Heart left ventricle (tissue), 16 donors: Measurements from ENCODE around the gene MTHFR. TPM values are rescaled to one million over a fixed set of nuclear protein-coding genes. Genes with fewer than 3 reads are reported as not detected.

ENCODE experiments used
- ATAC-seq, 4 donors: fragments of 200-7000 bp; cut with Tn5 transposase; one replicate each; pipeline ENCODE4 v1.9.1; 2020 to 2022; ENCODE audit warnings: moderate library complexity in 4 of 4, mild to moderate bottlenecking in 3 of 4, moderate number of reproducible peaks in 1 of 4
- DNase-seq, 5 donors: peaks; one replicate each; pipeline ENCODE4 v3.0.0-alpha.2; 2020
- H3K27ac ChIP-seq, 12 donors: fragments of 200-600 bp; sonication (generic) in 4 of 12; one replicate each; pipeline versions ENCODE4 v1.5.0 to v1.8.0; 2016 to 2022; ENCODE audit warnings: mild to moderate bottlenecking in 2 of 12
- H3K27me3 ChIP-seq, 9 donors: fragments of 200-600 bp; sonication (generic) in 2 of 9; one replicate each; pipeline versions ENCODE4 v1.5.1 to v1.8.0; 2016 to 2022; ENCODE audit warnings: mild to moderate bottlenecking in 3 of 9
- H3K36me3 ChIP-seq, 9 donors: fragments of 200-600 bp; sonication (generic) in 2 of 9; one replicate each; pipeline versions ENCODE4 v1.5.0 to v1.8.0; 2018 to 2022; ENCODE audit warnings: mild to moderate bottlenecking in 2 of 9
- H3K4me1 ChIP-seq, 12 donors: fragments of 200-600 bp; sonication (generic) in 4 of 12; one replicate each; pipeline versions ENCODE4 v1.5.0 to v1.8.0; 2016 to 2022; ENCODE audit warnings: mild to moderate bottlenecking in 3 of 12
- H3K4me3 ChIP-seq, 12 donors: fragments of 200-600 bp; sonication (generic) in 4 of 12; one replicate each; pipeline versions ENCODE4 v1.5.0 to v1.8.0; 2017 to 2022; ENCODE audit warnings: mild to moderate bottlenecking in 9 of 12, moderate library complexity in 4 of 12
- H3K9me3 ChIP-seq, 12 donors: fragments of 200-600 bp; sonication (generic) in 4 of 12; one replicate each; pipeline versions ENCODE4 v1.5.0 to v1.8.0; 2016 to 2022; ENCODE audit warnings: mild to moderate bottlenecking in 1 of 12
- POLR2A ChIP-seq, 2 donors: fragments of 450-650 bp; IDR thresholded peaks; one replicate each; pipeline ENCODE4 v1.6.1; 2017; ENCODE audit warnings: antibody characterized with exemption in 2 of 2, mild to moderate bottlenecking in 2 of 2, moderate library complexity in 2 of 2
- WGBS, 4 donors: extraction: QIAGEN DNeasy Blood & Tissue Kit in 2 of 4; methylation state at CpG; one replicate each; pipeline versions ENCODE4 v1.1.5 to v1.1.7; 2013 to 2018; 5-methylcytosine and 5-hydroxymethylcytosine counted together
- intact Hi-C, 10 donors: fragments of 100-400 bp; cut with DNase I; formaldehyde crosslinking; loops; one replicate each; pipeline versions ENCODE4 v1.11.1 to v1.14.2; 2022
- polyA plus RNA-seq, 2 donors: library from polyadenylated mRNA; stranded (reverse); fragments of 200-250 nt; gene quantifications; one replicate each; pipeline ENCODE4 v1.2.3, GENCODE V29; 2013
- total RNA-seq, 9 donors: library from RNA; depleted of rRNA in 2 of 9; stranded (reverse); fragments of >200 nt in 2 of 9; fragmentation: NEBNext Ultra II Directional in 3 of 9; extraction: Animal tissue kit (Norgen Biotek cat#: 25700) in 3 of 9; gene quantifications; one replicate each; pipeline versions ENCODE4 v1.1.0 to v1.2.4, GENCODE V29; 2016 to 2023
- TF ChIP-seq, protein P1 (sequence below), 12 donors: fragments of 200-600 bp; sonication (generic) in 4 of 12; IDR thresholded peaks; one replicate each; pipeline versions ENCODE4 v1.5.0 to v1.8.0; 2018 to 2022; ENCODE audit warnings: antibody characterized with exemption in 12 of 12, mild to moderate bottlenecking in 5 of 12
- donor health status: ischemic (EF 13 %, LVEDD 7.1; RV severe dilation, severe dysfunction).
- donor health status: healthy with polysubstance abuse.
- donor health status: DM: no; HTN: yes; CAD: no.
- donor health status: DM: no; HTN: no; CAD: no.
- donor health status: ischemic (EF 25% LVEDD 6.9; RV normal size, moderate dysfunction).
- donor health status: ischemic (EF 25% LVEDD 5.7; RV mildly dilated, moderate dysfunction).
- donor health status: healthy.
- donor health status: DM: yes; HTN: yes; CAD: no.
- donor health status: ischemic (EF 35%, LVEDD 5.7; RV mildly dilated, moderate dysfunction).
- donor health status: nonischemic (EF 11% LVEDD 7.7; RV severe dilation, severe dysfunction).
- donor health status: DM: yes; HTN: yes; CAD: no.
- donor health status: PGD.
- donor health status: ischemic (EF 29% LVEDD 5.4; RV normal size, mild dysfunction).
- donor health status: nonischemic (EF 23%, LVEDD 6.1; RV moderate dilation, normal function).

The MTHFR gene
- total and polyA plus RNA-seq, 11 donors: 21.9 to 61.2 (median 38.1) TPM

DNA sequence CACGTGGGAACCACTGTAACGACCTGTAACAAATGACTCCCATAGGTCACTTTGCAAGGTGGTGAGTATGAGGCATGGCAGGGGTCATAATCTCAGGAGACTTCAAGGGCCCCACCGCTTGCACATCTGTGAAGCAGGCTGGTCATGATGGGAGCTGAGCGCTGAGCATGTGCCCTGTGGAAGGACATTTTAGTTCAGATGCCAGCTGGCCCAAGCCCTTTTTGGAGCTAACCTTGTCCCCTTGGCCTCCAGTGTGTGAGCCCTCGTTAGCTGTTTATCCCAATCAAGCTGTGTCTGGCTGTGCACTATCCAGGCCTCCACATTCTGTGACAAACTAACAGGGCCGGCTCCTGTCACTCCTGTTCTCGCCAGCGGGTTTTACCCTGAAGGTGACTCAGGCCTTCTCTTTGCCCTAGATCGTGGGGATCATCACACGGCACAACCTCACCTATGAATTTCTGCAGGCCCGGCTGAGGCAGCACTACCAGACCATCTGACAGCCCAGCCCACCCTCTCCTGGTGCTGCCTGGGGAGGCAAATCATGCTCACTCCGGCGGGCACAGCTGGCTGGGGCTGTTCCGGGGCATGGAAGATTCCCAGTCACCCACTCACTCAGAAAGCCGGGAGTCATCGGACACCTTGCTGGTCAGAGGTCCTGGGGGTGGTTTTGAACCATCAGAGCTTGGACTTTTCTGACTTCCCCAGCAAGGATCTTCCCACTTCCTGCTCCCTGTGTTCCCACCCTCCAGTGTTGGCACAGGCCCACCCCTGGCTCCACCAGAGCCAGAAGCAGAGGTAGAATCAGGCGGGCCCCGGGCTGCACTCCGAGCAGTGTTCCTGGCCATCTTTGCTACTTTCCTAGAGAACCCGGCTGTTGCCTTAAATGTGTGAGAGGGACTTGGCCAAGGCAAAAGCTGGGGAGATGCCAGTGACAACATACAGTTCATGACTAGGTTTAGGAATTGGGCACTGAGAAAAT is 34.3 kb upstream of the MTHFR start:
- 80 to 88% (median 87%) methylated on average over 16 to 20 of the region's 20 CpGs for WGBS, 4 donors
- peak overlapping the region in 4 of 12 donors; percentile 52 to 68 (median 62) for H3K27ac ChIP-seq
- TF ChIP-seq, protein P1, sequence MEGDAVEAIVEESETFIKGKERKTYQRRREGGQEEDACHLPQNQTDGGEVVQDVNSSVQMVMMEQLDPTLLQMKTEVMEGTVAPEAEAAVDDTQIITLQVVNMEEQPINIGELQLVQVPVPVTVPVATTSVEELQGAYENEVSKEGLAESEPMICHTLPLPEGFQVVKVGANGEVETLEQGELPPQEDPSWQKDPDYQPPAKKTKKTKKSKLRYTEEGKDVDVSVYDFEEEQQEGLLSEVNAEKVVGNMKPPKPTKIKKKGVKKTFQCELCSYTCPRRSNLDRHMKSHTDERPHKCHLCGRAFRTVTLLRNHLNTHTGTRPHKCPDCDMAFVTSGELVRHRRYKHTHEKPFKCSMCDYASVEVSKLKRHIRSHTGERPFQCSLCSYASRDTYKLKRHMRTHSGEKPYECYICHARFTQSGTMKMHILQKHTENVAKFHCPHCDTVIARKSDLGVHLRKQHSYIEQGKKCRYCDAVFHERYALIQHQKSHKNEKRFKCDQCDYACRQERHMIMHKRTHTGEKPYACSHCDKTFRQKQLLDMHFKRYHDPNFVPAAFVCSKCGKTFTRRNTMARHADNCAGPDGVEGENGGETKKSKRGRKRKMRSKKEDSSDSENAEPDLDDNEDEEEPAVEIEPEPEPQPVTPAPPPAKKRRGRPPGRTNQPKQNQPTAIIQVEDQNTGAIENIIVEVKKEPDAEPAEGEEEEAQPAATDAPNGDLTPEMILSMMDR (IDR thresholded peaks at IDR 0.05): no peak
- TF ChIP-seq POLR2A (IDR thresholded peaks at IDR 0.05): no peak
- intact Hi-C loops: loop anchor here (2.0 to 10.0 kb wide), 8 partner anchors 55 to 192 kb away; no protein-coding TSS in a partner anchor
- peaks cover 3 to 100% (median 94%) of the 10 kb centered on the region in 9 donors for H3K36me3 ChIP-seq
- H3K27me3 ChIP-seq: no peaks in the 10 kb centered on the region
- peaks cover 0 to 37% (median 17%) of the 10 kb centered on the region in 12 donors for H3K4me1 ChIP-seq
- H3K4me3 ChIP-seq: no peak overlapping the region
- DNase-seq (peak in 1 of 5 donors; percentile 45), ATAC-seq (peak; percentile 3 to 57 (median 14))
- no peaks in the 10 kb centered on the region for H3K9me3 ChIP-seq

DNA sequence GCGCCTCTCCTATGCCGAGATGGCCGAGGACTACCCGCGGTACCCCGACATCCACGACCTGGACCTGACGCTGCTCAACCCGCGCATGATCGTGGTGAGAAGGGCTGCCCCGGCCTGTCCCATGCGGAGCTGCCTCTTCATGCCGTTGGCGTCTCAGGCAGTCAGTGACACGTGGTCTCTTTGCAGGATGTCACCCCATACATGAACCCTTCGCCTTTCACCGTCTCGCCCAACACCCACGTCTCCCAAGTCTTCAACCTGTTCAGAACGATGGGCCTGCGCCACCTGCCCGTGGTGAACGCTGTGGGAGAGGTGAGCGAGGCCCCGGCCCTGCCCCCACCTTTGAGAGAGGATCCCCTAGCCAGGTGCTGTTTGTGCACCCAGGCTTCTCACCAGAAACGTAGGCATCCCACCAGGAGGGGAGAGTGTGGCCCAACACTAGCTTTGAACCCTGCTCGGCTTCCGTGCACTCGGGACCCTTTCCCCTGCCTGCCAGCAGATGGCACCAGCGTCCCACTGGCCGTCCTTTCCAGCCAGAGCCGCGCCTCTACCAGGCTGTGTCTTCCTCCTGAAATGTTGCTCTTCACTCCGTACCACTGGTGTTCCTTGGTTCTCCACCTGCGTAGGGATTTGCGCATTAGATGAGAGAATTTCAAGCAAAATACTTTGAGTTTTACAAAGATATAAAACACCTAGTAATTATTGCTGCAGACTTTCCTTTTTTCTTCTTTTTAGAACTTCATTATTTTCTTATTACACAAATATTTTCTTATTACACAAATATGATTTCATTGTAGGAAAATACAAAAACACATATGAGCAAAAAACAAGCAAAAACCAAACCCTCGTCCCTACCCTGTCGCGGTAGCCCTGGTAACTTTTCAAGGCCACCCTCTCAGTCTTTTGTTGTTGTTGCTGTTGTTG is 32.8 kb upstream of the MTHFR start:
- peak; percentile 46 to 80 (median 72) for ATAC-seq
- DNase-seq: peak; percentile 67 to 89 (median 76)
- H3K4me3 ChIP-seq: no peak overlapping the region
- H3K27ac ChIP-seq: peak overlapping the region in 2 of 12 donors; percentile 57 to 68
- 62 to 67% (median 65%) methylated on average over 31 to 40 of the region's 40 CpGs for WGBS, 4 donors
- TF ChIP-seq POLR2A (IDR thresholded peaks at IDR 0.05): no peak
- TF ChIP-seq, protein P1 (IDR thresholded peaks at IDR 0.05): peak; percentile 95 to 100 (median 98)
- peaks cover 10 to 100% (median 94%) of the 10 kb centered on the region in 9 donors for H3K36me3 ChIP-seq
- peaks cover 0 to 37% (median 17%) of the 10 kb centered on the region in 12 donors for H3K4me1 ChIP-seq
- no peaks in the 10 kb centered on the region for H3K27me3 ChIP-seq
- intact Hi-C loops: loop anchor here (1.0 to 10.0 kb wide), 9 partner anchors 56 to 194 kb away; no protein-coding TSS in a partner anchor
- H3K9me3 ChIP-seq: no peaks in the 10 kb centered on the region

DNA sequence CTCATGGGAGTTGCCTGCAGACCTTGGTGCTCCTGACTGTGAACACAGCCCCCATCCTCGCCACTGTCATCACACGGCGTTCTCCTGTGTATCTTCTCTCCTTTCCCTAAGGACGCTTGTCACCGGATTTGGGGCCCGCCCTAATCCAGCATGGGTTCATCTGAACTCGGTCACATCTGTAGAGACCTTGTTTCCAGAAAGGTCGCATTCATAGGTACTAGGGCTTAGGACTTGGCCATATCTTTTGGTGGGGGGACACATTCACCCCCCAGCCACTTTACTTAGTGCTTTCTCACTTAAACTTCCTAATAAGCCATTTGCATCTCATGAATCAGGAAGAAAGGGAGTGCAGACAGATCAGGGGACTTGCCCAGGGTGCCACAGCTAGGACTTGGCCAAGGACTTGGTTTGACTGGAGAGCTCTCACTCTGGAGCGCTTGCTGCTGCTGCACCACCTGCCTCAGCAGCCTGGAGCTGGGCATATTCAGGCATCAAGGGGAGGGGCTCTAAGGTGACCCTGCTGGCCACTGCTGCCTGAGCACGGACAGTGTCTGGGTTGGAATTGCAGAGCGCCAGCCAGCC is 32.1 kb upstream of the MTHFR start:
- Histone ChIP-seq H3K4me1 (peaks cover 0 to 34% (median 17%) of the 10 kb centered on the region in 12 donors), H3K4me3 (no peak overlapping the region), H3K36me3 (peaks cover 10 to 100% (median 97%) of the 10 kb centered on the region in 9 donors), H3K27me3 (no peaks in the 10 kb centered on the region), H3K9me3 (no peaks in the 10 kb centered on the region), H3K27ac (no peak overlapping the region)
- TF ChIP-seq, protein P1 (IDR thresholded peaks at IDR 0.05): no peak
- TF ChIP-seq POLR2A (IDR thresholded peaks at IDR 0.05): no peak
- intact Hi-C loops: loop anchor here (1.0 to 10.0 kb wide), 9 partner anchors 56 to 194 kb away; no protein-coding TSS in a partner anchor
- ATAC-seq: no peak
- 80 to 89% (median 86%) methylated on average over 10 to 11 of the region's 11 CpGs for WGBS, 4 donors
- DNase-seq: no peak
